Measurements from ENCODE around the gene ITPR3.
"Not testable (repeated sequence)": the region's sequence is repeated elsewhere in the genome, so short reads cannot be mapped to it uniquely, and the experiment has no call there.

Gene ITPR3

DNA sequence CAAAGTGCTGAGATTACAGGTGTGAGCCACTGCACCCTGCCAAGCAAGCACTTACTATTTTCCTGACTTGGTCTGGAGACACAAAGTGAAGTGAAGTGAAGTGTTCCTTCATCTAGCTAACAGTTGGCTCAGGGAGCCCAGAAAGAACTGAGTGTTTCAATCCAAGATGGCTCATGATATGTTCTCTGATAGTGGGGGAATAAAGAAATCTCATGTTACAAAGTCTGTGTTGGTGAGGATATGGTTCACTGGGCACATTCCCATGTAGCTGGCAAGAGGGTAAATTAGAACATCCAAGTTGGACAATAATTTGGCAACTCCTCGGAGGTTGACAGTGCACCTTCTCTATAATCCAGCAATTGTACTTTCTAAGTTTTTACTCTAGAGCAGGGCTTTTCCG is 5.0 kb upstream of the ITPR3 start:
- DNase-seq = no peak

DNA sequence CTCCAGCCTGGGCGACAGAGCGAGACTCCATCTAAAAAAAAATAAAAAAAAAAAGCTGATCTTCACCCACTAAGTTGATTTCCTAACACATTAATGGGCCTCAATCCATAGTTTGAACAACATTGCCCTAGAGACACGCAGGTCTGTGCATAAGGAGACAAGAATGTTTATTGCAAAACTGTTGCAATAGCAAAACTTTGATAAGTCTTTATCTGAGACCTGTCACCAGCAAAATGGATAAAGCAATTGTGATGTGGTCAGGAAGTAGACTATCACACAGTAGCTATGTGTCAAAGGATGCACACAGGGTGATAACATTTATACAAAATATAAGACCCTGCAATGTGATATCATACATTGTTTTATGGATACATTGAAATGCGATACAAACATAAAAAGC is 4.2 kb upstream of the ITPR3 start:
- no peak for DNase-seq

DNA sequence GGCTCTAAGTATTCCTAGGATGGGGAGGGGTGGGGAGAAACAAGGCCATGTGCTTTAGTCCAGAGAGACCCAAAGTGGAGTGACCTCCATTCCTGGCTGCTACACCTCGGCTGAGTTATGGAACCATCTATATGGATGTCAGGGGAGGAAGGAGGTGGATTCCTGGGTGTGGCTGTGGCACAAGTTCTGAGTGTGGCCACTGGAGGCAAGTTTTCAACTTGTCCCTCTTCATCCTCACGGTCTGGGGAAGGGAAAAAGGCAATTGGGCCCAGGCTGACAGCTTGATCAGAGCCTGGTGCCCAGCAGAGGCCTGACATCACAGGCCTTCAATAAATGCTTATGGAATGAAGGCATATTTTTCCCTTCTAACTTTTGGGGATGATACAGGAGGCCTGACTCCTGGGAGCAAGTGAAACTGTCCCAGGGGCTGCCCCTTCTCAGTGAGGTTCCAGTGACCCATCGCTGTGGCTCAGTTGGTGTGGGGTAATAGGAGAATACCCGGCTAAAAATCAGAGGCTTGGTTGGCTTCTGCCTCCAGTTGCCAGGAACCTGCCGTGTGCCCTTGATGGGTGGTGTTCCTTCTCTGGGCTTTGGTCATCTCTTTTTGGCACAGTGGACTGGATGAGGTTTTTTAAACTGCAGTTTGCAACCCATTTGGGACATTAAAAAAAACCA is 1.8 kb upstream of the ITPR3 start:
- DNase-seq = no peak

DNA sequence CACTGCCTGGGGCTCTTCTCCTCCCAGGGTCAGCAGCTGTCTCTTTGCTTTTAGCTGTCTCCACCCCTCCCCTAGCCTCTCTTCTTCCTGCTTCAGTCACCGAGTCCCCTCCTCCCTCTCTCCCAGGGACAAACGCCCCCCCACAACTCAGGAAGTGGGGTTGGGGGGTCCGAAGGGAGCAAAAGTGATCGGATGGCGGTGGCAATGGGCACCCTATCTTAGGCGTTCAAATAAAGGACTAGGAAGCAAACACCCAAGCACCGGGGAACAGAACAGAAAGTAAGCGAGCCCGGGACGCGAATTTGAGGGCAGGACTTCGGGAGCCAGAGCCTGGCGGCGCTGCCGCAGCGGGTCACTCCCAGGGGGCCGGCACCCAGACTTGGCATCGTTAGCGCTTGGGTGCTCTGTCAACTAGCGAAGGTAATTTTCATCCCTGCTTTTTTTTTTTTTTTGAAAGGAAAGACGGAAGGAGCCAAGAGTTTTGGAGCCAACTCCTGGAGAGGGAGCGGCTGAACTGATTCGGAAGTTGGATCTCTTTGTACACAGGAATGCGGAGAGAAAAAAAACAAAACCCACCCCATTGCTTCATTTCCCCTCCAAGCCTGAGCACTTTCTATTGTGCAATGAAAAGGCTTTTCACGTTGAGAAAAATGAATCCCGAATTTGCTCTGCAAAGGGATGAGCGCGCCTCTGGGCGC is 815 bp upstream of the ITPR3 start:
- peak; percentile 67 for DNase-seq

DNA sequence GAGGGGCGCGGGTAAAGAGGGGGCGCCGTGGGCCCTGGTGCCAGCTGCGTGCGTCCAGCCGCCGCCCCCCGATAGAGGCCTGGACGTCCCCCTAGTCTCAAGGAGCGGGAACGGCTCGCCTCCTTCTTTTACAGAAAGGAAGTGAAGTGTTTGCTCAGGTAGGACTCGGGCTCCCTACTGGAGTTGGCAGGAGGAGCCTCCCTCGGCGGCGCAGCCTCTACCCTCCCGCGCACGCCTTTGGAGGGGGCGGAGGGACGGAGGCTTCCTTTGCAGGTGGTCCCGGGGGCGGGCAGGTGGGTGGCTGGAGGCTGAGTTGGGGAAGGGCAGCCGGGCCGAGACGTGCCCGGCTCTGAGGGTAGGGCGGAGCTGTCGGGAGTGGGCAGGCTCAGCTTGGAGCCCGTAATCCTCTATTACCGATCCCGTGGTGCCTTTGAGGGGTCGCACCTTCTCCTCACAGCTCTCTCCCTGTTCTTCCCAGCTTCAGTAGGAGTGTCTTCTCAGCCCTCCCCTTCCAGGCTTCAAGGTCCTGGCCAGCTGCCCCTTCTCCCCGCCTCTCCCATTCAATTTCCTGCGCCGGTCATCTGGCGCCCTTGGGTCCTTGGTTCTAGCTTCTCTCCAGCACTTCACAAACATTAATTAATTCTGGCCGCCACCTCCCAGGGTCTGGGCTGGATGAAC is 728 bp downstream of the ITPR3 start:
- DNase-seq = no peak

DNA sequence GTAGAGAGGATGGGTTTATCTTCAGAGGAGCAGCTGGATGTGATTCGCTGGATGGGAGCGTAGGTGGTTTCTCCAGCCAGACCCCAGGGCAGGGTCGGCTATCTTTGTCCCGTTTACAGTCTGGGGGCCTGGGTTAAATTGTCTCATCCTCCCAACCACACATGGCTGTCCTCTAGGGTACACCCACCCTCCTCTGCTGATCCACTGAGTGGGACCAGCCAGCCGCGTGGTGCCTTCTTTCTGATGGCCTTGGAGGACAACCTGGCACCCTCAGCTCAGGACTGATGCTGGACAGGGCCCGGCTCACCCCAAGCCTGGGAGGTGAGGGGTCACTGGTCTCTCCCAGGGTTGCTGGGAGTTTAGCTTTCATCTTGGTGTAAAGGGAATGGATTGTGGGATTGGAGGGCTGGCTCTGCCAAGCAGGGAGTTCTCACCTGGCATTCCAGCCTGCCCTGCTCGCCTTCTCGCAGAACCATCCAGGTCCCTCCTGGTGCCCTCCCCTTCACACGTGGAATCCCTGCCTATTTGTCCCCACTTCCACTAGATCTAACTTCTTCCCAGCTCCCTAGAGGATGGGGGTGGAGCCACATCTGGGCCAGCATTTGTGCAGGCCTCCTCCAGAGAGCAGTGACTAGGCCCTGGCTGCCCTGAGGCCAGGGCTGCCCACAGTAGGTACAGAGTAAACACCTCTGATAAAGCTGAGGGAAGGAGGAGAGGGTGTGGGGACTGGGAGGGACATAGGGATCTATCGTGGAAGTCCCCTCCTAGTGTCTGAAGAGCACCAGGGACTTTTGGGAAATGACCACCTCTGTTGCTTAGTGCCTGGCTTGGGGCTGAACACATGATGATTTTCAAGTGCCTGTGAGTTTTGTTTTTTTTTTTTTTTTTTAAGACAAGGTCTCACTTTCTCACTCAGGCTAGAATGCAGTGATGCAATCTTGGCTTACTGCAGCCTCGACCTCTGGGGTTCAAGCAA is 1.6 kb downstream of the ITPR3 start:
- no peak for DNase-seq

DNA sequence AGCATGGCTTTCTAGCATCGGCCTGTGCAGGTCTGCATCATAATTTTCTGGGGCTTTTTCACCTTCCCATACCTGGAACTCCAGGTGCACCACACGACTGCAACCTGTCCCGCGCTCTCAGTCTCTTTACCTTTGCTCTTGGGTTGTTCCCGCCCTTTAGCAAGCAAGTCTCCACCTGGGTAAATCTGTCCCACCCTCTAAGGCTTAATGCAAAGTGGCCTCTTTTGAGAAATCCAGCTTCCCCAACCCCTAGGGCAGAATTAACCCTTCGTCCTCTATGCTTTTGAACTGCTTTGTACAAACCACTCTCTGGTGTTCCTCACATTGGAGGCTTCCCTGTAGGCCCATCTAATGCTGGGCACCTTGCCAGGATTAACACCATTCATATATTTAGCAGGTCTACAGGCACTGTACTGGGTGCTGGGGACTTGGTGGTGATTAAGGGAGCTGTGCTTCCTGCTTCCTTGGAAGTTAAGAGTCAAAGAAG is 2.8 kb downstream of the ITPR3 start:
- peak; percentile 13 for DNase-seq

DNA sequence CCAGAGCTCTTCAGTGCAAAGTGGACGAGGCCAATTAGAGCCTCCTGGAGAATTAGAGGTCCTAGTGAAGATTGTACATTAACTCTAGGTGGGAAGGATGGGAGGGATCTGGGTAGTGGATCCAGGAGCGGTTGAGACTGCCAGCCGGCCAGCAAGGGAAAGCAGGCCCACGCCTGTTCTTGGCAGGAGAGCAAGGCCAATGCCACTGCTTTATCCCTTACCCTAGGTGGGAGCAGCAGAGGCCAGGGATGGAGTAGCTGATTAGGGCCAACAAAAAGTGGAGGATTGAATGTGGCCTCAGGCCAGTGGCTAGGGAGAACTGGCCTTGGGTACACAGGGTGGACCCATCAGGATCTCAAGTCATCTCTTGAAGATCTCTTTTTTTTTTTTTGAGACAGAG is 3.7 kb downstream of the ITPR3 start:
- DNase-seq = no peak

DNA sequence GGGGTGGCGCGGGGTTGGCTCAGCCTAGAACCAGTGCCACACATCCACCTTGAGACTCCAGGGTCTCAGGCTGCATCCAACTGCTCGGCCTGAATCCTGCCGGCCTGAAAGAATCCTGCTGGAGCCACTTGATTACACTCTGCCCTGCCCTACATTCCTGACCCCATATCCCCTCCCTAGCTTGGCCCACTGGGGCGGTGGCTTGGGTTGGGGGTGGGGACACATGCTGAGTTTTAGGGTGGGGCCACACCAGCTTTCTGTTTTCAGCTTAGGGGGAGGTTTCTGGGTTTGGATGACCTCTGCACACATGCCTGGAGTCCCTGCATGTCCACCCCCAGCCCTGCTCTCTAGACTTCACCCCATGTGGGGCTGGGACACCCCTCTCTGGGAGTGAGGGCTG is 6.8 kb downstream of the ITPR3 start:
- DNase-seq = no peak

DNA sequence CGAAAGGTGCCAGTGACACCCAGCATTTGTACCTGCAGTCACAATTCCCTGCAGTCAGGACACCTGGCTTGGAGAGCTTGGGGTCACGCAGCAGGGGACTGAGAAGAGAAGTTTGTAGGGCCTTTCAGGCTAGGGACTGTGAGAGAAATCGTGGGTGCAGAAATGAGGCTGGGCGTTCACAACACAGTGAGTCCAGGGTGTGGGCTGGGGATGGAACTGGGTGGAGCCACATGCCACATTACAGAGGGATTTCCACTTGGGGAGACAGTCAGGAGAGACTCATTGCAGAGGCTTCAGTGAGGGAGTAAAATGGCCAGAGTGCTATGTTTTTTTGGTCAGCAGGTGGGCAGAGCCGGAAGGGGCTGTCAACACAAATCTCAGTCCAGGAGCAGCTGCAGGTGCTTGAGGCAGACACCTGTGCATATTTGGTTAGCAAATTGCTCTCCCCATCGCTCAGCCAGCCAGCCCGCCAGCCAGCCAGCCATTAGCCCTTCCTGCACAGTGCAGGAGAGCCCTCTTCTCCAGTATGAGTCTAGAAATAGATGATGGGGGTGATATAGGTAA is 7.4 kb downstream of the ITPR3 start:
- no peak for DNase-seq

DNA sequence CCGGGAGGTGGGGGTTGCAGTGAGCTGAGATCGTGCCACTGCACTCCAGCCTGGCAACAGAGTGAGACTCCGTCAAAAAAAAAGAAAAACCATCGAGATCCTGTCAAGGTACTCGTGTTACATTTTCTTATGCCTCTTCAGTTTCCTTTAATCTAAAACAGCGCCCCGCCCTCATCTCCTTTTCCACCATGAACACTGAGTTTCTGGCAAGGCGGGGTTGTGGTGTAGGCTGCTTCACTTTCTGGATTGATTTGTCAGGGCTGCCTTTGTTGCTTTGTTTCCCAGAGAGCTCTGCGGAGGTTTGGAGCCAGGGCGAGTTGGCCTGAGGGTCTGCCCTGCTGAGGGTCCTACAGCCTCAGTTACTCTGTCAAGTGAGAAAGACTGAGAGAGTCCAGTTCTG is 8.9 kb downstream of the ITPR3 start:
- DNase-seq = no peak

DNA sequence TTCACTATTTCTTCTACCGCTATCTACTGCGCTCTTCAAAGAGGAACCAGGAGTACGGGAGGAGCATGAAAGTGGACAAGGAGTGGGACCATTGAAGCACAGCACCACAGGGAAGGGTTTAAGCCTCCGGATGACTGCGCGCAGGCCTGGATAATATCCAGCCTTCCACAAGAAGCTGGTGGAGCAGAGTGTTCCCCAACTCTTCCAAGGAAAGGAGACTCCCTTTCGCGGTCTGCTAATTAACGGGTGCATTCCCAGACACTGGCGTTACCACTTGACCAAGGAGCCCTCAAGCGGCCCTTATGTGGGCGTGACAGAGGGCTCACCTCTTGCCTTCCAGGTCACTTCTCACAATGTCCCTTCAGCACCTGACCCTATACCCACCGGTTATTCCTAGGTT is 10.4 kb downstream of the ITPR3 start:
- not testable (repeated sequence) for DNase-seq

DNA sequence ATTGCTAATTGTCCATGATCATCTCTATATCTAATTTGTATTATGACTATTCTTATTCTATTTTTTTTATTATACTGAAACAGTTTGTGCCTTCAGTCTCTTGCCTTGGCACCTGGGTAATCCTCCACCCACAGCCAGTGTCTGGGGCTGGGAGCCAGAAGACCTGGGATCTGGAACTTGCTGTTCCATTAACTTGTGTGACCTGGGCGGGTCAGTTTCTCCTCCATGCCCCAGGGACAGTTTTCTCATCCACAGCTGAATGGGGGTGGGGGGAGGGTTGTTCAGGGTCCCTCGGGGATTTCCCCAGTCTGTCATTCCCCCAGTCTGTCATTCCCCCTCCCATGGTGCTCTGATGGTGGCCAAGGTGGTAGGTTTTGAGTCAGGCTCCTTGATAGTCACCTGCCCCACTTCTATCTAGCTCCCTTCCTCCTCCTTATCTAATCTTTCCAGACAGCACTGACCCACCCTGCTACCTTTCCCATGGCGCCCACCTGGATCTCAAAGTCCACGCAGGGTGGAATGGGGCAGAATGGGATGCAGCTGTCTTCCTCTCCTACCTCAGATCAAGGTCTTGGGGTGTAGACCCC is 10.9 kb downstream of the ITPR3 start:
- no peak for DNase-seq

DNA sequence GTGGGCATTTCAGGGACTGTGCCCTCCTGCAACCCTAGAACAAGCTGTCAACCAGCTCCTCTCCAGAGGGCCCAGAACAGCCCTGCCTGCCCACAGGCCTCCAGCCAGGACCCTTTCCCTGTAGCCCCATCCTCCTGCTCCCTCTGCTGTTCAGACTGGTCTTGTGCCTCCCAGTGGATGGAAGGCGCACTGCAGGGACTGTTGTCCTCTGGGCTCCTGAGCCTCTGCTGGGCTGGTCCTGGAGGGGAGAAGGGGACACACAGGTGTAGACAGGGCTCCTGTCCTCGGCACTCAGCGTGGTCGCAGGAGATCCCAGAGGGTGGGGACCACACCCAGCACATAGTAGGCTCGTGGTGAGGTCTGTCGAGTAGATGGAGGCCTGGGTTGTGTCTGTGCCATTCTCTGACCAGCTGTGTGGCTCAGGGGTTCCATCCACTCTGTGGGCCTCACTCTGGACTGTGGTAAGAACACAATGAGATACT is 11.5 kb downstream of the ITPR3 start:
- peak; percentile 21 for DNase-seq

DNA sequence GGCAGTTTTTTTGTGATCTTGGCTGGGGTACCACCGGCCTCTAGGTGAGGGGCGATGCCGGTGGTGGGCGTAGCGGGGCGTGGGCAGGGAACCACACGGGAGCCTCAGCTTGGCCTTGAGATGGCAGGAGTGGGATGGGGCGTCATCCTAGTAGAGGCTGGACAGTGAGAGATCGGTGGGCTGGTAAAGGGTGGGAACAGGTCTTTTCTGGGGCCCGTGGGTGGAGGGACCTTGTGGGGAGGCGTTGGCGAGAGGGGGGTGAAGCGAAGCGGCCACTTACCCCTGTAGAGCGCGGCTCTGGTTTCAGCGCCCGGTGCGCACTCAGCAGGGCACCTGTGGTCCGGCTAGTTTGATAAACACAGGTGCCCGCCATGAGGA is 12.0 kb downstream of the ITPR3 start:
- no peak for DNase-seq

DNA sequence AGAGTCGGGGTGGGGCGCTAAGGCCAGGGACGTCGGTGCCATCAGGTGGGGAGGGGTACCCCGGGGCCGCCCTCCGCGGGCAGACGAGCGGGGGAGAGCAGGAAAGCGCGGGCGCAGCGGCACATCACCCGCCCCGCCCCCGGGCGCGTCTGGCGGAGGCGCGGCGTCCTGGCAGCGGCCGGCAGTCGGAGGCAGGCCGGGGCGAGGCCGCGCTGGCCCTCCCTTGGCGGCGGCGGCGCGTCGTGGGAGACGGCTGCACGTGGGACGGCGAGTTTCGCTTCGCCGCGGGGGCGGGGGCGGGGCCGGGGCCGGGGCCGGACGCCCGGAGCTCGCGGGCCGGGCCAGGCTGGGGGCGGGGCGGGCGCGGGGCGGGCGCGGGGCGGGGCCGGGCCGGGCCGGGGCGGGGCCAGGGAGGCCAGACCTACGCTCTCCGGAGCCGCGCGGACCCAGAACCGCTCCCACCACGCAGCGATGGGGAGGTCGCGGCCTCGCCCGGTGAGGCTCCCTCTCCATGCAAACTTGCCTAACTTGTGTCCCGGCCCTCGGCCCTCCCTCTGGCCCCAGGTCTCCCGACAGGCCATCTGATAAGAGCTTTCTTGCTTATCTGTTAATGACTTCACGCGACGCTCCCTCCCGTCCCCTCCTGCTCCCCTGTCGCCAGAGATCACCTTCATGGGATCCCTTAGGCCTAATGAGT is 12.5 kb downstream of the ITPR3 start:
- peak; percentile 21 for DNase-seq

DNA sequence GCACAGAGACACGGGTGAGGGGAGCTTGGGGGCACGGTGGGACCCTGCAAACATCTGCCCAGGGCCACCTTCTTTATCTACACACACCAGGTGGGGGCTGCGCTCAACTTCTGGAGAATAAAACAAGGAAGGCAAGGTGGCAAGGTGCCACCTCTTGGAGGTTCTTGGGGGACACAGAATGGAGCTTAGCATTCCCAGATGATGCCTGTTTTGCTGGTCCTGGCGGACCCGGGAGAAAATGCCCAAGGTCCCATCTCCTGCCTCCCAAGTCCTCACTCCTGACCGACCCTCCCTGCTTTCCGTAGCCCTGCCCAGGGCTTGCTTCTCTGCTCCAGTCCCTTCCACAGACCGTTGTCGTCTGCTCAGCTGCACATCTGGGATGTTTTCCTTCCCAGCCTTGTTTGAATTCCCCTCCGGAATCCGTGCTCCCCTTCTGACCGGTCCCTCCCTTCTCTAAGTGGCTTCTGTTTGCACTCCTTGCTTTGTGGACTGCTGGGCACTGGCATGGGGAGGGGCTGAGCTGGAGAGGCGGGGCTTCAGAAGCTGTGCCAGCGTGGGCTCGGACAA is 13.1 kb downstream of the ITPR3 start:
- DNase-seq = no peak

DNA sequence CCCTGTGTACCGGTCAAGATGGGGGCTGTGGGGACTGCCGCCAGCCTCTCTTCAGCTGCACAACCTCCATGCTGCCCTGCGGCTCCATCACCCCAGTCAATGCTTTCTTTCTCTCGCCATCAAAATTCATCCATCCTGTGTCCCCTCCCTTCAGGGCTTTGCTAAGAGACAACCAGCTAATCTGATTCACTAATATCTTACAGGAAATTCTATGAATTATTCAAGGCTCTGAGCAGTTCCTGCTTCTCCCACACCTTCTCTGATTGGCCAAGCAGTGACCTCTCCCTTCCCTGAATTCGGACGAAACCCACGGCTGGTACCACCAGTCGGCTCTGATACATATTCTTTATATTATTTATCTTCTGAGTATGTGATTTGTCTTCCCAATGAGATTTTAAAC is 13.8 kb downstream of the ITPR3 start:
- no peak for DNase-seq

DNA sequence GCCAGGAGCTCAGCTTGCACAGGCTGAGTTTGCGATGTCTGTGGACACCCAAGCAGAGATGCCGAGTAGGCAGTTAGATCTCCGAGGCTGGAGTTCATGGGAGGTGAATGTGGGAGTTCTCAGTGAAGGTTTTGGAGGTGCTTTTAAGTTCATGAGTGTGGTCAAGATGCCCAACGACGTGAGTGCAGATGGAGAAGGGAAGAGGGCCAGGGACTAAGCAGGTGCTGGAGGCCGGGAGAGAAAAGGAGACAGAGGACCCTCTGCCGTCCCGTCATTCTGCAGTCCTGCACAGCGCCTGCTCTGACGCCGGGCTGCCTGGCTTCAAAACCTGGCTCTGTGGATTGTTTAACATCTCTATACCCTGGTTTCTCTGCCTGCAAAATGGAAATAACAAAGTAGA is 15.5 kb downstream of the ITPR3 start:
- no peak for DNase-seq

DNA sequence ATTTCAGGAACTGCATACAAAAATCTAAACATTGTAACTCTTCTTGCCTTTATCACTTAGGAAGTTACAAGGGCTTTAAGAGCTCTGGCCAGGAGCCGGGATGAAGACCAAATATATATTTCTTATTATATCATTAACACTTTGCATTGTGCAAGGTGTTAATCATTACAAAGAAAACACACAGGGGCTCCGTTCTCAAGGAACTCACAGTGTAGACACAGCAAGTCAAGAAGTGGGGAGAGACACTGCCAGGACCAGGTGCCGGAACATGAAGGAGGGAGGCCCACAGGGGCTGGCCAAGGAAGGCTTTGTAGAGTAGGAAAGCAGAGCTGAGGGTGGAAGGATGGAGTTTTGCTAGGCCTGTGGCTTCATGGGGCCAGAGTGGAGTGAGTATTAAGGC is 17.4 kb downstream of the ITPR3 start:
- no peak for DNase-seq

DNA sequence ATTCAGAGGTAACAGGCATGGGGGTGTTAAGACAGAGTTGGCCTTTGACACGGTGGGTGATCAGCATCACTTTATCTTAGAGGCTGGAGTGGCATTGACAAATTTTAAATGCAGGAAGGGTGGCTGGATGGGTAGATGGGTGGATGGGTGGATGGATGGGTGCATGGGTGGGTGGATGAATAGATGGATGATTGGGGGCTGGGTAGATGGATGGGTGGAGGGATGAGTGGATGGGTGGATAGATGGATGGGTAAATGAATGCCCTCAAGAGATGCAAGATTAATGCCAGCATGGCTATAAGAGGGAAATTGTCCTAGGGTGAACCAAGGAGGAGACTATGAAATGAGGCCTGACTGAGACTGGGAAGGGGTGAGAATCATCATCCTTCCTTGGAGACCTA is 18.4 kb downstream of the ITPR3 start:
- DNase-seq = no peak

Data from fibroblast of skin of right quadriceps (primary cell).